HCT116 (cell line): ENCODE measurements around the gene ZBTB7C. TPM values are rescaled to one million over a fixed set of nuclear protein-coding genes. Genes with fewer than 3 reads are reported as not detected.

Experiments used
- ATAC-seq: fragments of 200-7000 bp; cut with Tn5 transposase; 2 replicates; pipeline ENCODE4 v1.9.1; 2020; ENCODE audit warnings: mild to moderate bottlenecking, moderate library complexity
- BruUV-seq: library from RNA; stranded (reverse); fragments of 400-500 nt; replicated peaks from 2 replicates; lab custom pipeline; 2021; lab: Mats Ljungman, UMichigan
- CTCF ChIA-PET: fragments of 300-600 bp; sonication (Branson Sonifier 250); formaldehyde crosslinking; loops from one replicate; lab custom pipeline; 2021; ENCODE audit warnings: antibody characterized with exemption; lab: Charles Lee
- POLR2A ChIA-PET: fragments of 300-600, 350-600 bp; sonication (Branson Sonifier 250); formaldehyde crosslinking; loops from one replicate; lab custom pipeline; 2021; ENCODE audit warnings: antibody characterized with exemption; lab: Charles Lee
- RAD21 ChIA-PET, 2 experiments: fragments of 300-600 bp; sonication (Branson Sonifier 250); formaldehyde crosslinking; loops; one replicate each; lab custom pipeline; 2023; ENCODE audit warnings: low total read pairs in 2 of 2; ENCODE audit not compliant: uncharacterized antibody in 2 of 2, unreplicated experiment in 2 of 2, low non-redundant PET in 1 of 2; lab: Charles Lee
- DNase-seq: peaks from one replicate; pipeline ENCODE4 v3.0.0-alpha.2; 2010; ENCODE audit warnings: low read depth, low spot score
- H2AFZ ChIP-seq: fragments of 200-600 bp; shearing (Covaris generic), sonication (generic); 2 replicates; pipeline ENCODE4 v1.6.1; 2017; ENCODE audit warnings: low read depth, mixed run types, mixed read lengths, antibody characterized with exemption, low read length; ENCODE audit not compliant: poor library complexity, severe bottlenecking
- H3K27ac ChIP-seq: 2 replicates; pipeline ENCODE4 v1.5.1; 2012; ENCODE audit warnings: low read depth, low read length
- H3K27me3 ChIP-seq: fragments of 200-600 bp; sonication (generic); 2 replicates; pipeline ENCODE4 v1.6.1; 2016; ENCODE audit warnings: mixed run types, low read length, mixed read lengths; ENCODE audit not compliant: insufficient read depth
- H3K36me3 ChIP-seq, 2 experiments: fragments of 200-500 bp in 1 of 2; fragments of 200-600 bp in 1 of 2; sonication (Bioruptor generic) in 1 of 2; sonication (generic) in 1 of 2; 2 replicates each; pipeline versions ENCODE4 v1.5.1 to v1.6.1; 2014 to 2016; ENCODE audit warnings: low read length in 2 of 2, inconsistent platforms in 1 of 2, mixed read lengths in 1 of 2, mixed run types in 1 of 2; ENCODE audit not compliant: insufficient read depth in 2 of 2, control insufficient read depth in 1 of 2
- H3K4me1 ChIP-seq, 2 experiments: fragments of 200-600 bp in 1 of 2; sonication (generic) in 1 of 2; 2 replicates each; pipeline versions ENCODE4 v1.5.1 to v1.6.1; 2012 to 2017; ENCODE audit warnings: low read length in 2 of 2, inconsistent platforms in 1 of 2, mild to moderate bottlenecking in 1 of 2, mixed read lengths in 1 of 2, mixed run types in 1 of 2, moderate library complexity in 1 of 2; ENCODE audit not compliant: insufficient read depth in 2 of 2, control insufficient read depth in 1 of 2
- H3K4me2 ChIP-seq: fragments of 200-600 bp; sonication (generic); 2 replicates; pipeline ENCODE4 v1.6.1; 2017; ENCODE audit warnings: mixed run types, low read length, mixed read lengths
- H3K4me3 ChIP-seq, 2 experiments: fragments of 200-600 bp in 1 of 2; sonication (generic) in 1 of 2; replicated peaks in 1 of 2; 2 replicates each; pipeline ENCODE4 v1.5.1; 2011 to 2016; ENCODE audit warnings: low read length in 2 of 2, control low read depth in 1 of 2, low read depth in 1 of 2, mild to moderate bottlenecking in 1 of 2, mixed read lengths in 1 of 2, mixed run types in 1 of 2
- H3K79me2 ChIP-seq: fragments of 200-600 bp; sonication (generic); 2 replicates; pipeline ENCODE4 v1.6.1; 2017; ENCODE audit warnings: mild to moderate bottlenecking, mixed run types, low read length, moderate library complexity, mixed read lengths; ENCODE audit not compliant: insufficient read depth
- H3K9ac ChIP-seq: fragments of 200-600 bp; sonication (generic); 2 replicates; pipeline ENCODE4 v1.6.1; 2016; ENCODE audit warnings: low read length, mixed read lengths
- H3K9me2 ChIP-seq: fragments of 200-600 bp; sonication (generic), shearing (Covaris generic); 2 replicates; pipeline ENCODE4 v1.6.1; 2017; ENCODE audit warnings: mixed run types, mild to moderate bottlenecking, moderate library complexity; ENCODE audit not compliant: insufficient read depth
- H3K9me3 ChIP-seq, 2 experiments: fragments of 200-500 bp in 1 of 2; fragments of 200-600 bp in 1 of 2; sonication (Bioruptor generic) in 1 of 2; sonication (generic) in 1 of 2; 2 replicates each; pipeline ENCODE4 v1.6.1; 2014 to 2017; ENCODE audit warnings: low read length in 2 of 2, mixed read lengths in 2 of 2, inconsistent platforms in 1 of 2, low read depth in 1 of 2, mild to moderate bottlenecking in 1 of 2, mixed run types in 1 of 2, moderate library complexity in 1 of 2; ENCODE audit not compliant: control insufficient read depth in 1 of 2, insufficient read depth in 1 of 2
- H4K20me1 ChIP-seq: fragments of 200-600 bp; sonication (generic), shearing (Covaris generic); 2 replicates; pipeline ENCODE4 v1.6.1; 2017; ENCODE audit warnings: mixed run types, mild to moderate bottlenecking, moderate library complexity; ENCODE audit not compliant: insufficient read depth
- CEBPB ChIP-seq: IDR thresholded peaks from 2 replicates; pipeline ENCODE4 v1.6.1; 2012; ENCODE audit warnings: low read depth
- CTCF ChIP-seq, 3 experiments: fragments of 200-600 bp in 1 of 3; sonication (generic) in 1 of 3; IDR thresholded peaks in 2 of 3; conservative IDR thresholded peaks in 1 of 3; 2 replicates each; pipeline ENCODE4 v1.5.1; 2012 to 2017; ENCODE audit warnings: low read depth in 2 of 3, low read length in 2 of 3, antibody characterized with exemption in 1 of 3, borderline replicate concordance in 1 of 3, control low read depth in 1 of 3, mild to moderate bottlenecking in 1 of 3, mixed read lengths in 1 of 3, mixed run types in 1 of 3, moderate library complexity in 1 of 3; ENCODE audit not compliant: insufficient read depth in 1 of 3
- EZH2 ChIP-seq: fragments of 200-600 bp; sonication (generic); IDR thresholded peaks from 2 replicates; pipeline ENCODE4 v1.6.1; 2017; ENCODE audit warnings: antibody characterized with exemption, mixed run types
- FOSL1 ChIP-seq: IDR thresholded peaks from 2 replicates; pipeline ENCODE4 v1.6.1; 2012; ENCODE audit warnings: low read depth
- MAX ChIP-seq: IDR thresholded peaks from 2 replicates; pipeline ENCODE4 v1.6.1; 2012
- POLR2A ChIP-seq: IDR thresholded peaks from 2 replicates; pipeline ENCODE4 v1.7.0; 2011; ENCODE audit warnings: borderline replicate concordance; ENCODE audit not compliant: insufficient read depth, insufficient read length; ENCODE audit errors: extremely low read depth
- SIN3A ChIP-seq: IDR thresholded peaks from 2 replicates; pipeline ENCODE4 v1.6.1; 2012; ENCODE audit warnings: low read depth
- SP1 ChIP-seq: IDR thresholded peaks from 2 replicates; pipeline ENCODE4 v1.6.1; 2012; ENCODE audit warnings: low read depth
- TCF7L2 ChIP-seq: IDR thresholded peaks from 2 replicates; pipeline ENCODE4 v1.7.0; 2011; ENCODE audit warnings: borderline replicate concordance, inconsistent platforms; ENCODE audit not compliant: insufficient read depth, insufficient read length; ENCODE audit errors: extremely low read depth
- YY1 ChIP-seq: IDR thresholded peaks from 2 replicates; pipeline ENCODE4 v1.6.1; 2011; ENCODE audit warnings: low read length, low read depth, moderate library complexity, mild to moderate bottlenecking; ENCODE audit not compliant: insufficient replicate concordance; ENCODE audit errors: extremely low read depth
- ZBTB33 ChIP-seq: IDR thresholded peaks from 2 replicates; pipeline ENCODE4 v1.6.1; 2011; ENCODE audit warnings: mild to moderate bottlenecking, low read length, moderate library complexity; ENCODE audit not compliant: insufficient replicate concordance; ENCODE audit errors: extremely low read depth
- ZFX ChIP-seq: fragments of 450-650 bp; IDR thresholded peaks from 2 replicates; pipeline ENCODE4 v1.6.1; 2017
- ZNF274 ChIP-seq: fragments of 200-500 bp; sonication (Bioruptor generic); IDR thresholded peaks from 2 replicates; pipeline ENCODE4 v1.6.1; 2014; ENCODE audit warnings: mild to moderate bottlenecking, low read depth, low read length, inconsistent platforms
- intact Hi-C: fragments of 100-400 bp; cut with micrococcal nuclease; formaldehyde crosslinking; loops from 2 replicates; pipeline ENCODE4 v1.10.0; 2022
- total RNA-seq: library from RNA; stranded (reverse); gene quantifications from one replicate; pipeline ENCODE4 v1.2.1, GENCODE V29; 2021; ENCODE audit not compliant: unreplicated experiment

Gene ZBTB7C
- total RNA-seq, 1 experiment from 2014 or later = 0.37 TPM

- no peak overlapping the region for H3K27ac ChIP-seq
- H3K4me2 ChIP-seq = no peak overlapping the region
- H3K4me3 ChIP-seq = no peak overlapping the region
- DNase-seq = no peak
- H3K27me3 ChIP-seq = 0 out of 2 replicates have a peak, but pooled peaks cover 4% of the 10 kb centered on the region
- no peaks in the 10 kb centered on the region for H4K20me1 ChIP-seq
- H3K36me3 ChIP-seq = no peaks in the 10 kb centered on the region
- H3K4me1 ChIP-seq = peaks cover 11 to 13% of the 10 kb centered on the region in 2 experiments
- no peaks in the 10 kb centered on the region for H3K79me2 ChIP-seq
- CTCF ChIA-PET = no interaction called here
- no peak for ATAC-seq
- H2AFZ ChIP-seq = no peak overlapping the region
- RAD21 ChIA-PET = no interaction called here
- POLR2A ChIA-PET = no interaction called here
- H3K9me3 ChIP-seq = no peaks in the 10 kb centered on the region
- TF ChIP-seq TCF7L2 (no peak), SIN3A (no peak), ZFX (no peak), CEBPB (no peak), YY1 (no peak)
- intact Hi-C loops = no loop called here
- H3K9me2 ChIP-seq = no peaks in the 10 kb centered on the region
- no TSS peak for BruUV-seq
- H3K9ac ChIP-seq = no peak overlapping the region
Measured at GRCh38 chr18:48391868-48392267, 17.3 kb downstream of the ZBTB7C start.

GRCh38 chr18:48390641-48391040 lies 18.5 kb downstream of the ZBTB7C start:
- CTCF ChIA-PET = interaction anchor here (1.2 kb wide), 1 partner anchor 21 kb away, joined by 3 read pairs; no protein-coding TSS in a partner anchor
- Histone ChIP-seq H2AFZ (no peak overlapping the region), H3K79me2 (no peaks in the 10 kb centered on the region), H3K9me2 (no peaks in the 10 kb centered on the region), H3K36me3 (no peaks in the 10 kb centered on the region), H3K4me1 (peaks cover 11 to 13% of the 10 kb centered on the region in 2 experiments), H3K9me3 (no peaks in the 10 kb centered on the region), H3K27ac (no peak overlapping the region), H3K4me2 (no peak overlapping the region), H3K27me3 (no peaks in the 10 kb centered on the region), H3K9ac (no peak overlapping the region), H4K20me1 (no peaks in the 10 kb centered on the region)
- DNase-seq (no peak), ATAC-seq (no peak)
- no TSS peak for BruUV-seq
- intact Hi-C loops = no loop called here
- TF ChIP-seq ZFX = no peak
- TF ChIP-seq EZH2 = no peak
- TF ChIP-seq ZBTB33 = no peak
- TF ChIP-seq CTCF (IDR thresholded peaks at IDR 0.05 in 2 of 3, conservative IDR thresholded peaks at IDR 0.05 in 1 of 3; ENCODE audit: borderline replicate concordance in 1 of 3, insufficient read depth in 1 of 3, low read depth in 2 of 3, low read length in 2 of 3) = no peak
- no peak for TF ChIP-seq POLR2A
- TF ChIP-seq SP1 = no peak
- TF ChIP-seq ZNF274 = no peak
- TF ChIP-seq TCF7L2 = no peak
- no peak for TF ChIP-seq FOSL1
- no peak for TF ChIP-seq MAX
- TF ChIP-seq, all 23 proteins: peak for 0
- ChIA-PET RAD21 (no interaction called here), POLR2A (no interaction called here)
- no peak overlapping the region for H3K4me3 ChIP-seq
